ENCODE measurements around the gene IL36A.

IL36A gene

GRCh38 chr2:113000436-113000835 is 4.8 kb upstream of the IL36A start:
- Histone ChIP-seq H3K27ac (no peak overlapping the region), H3K4me3 (no peak overlapping the region)

GRCh38 chr2:113002677-113003076 is 2.6 kb upstream of the IL36A start:
- no peak overlapping the region for H3K27ac ChIP-seq
- no peak overlapping the region for H3K4me3 ChIP-seq

- no peak overlapping the region for H3K27ac ChIP-seq
Measured at GRCh38 chr2:113007250-113007649, 2.0 kb downstream of the IL36A start.

DNA sequence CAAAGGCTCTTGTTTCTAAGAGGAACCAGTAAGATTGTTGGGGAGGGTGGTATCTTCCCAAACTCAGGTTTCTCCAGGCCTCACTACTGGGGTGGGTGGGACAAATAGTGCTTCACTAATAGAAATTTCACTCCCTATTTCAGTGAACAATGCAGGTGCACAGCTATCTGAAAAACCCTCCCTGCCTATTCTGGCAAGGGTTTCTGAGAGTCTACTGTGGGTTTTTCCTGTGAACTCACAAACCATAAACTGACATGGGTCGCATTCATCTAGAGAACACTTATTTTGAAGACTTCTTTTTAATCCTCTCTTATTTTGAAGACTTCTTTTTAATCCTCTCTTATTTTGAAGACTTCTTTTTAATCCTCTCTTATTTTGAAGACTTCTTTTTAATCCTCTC is 4.4 kb downstream of the IL36A start:
- H3K4me3 ChIP-seq = no peak overlapping the region
- H3K27ac ChIP-seq = no peak overlapping the region

More at GRCh38 chr2:113007250-113007649, 2.0 kb downstream of the IL36A start:
- no peak overlapping the region for H3K4me3 ChIP-seq

- Histone ChIP-seq H3K4me3 (no peak overlapping the region), H3K27ac (no peak overlapping the region)
Measured at GRCh38 chr2:113010088-113010487, 4.8 kb downstream of the IL36A start.

DNA sequence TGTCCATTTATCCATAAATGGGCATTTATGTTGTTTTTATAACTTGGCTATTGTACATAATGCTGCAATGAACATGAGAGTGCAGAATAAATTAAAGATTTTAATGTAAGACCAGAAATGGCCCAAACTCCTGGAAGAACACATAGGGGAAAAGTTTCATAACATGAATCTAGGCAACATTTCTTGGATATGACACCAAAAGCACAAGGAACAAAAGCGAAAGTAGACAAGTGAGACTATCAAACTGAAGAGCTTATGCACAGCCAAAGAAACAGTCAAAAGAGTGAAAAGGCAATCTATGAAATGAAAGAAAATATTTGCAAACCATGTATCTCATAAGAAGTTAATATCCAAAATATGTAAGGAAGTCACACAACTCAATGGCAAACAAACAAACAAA is 5.8 kb downstream of the IL36A start:
- Histone ChIP-seq H3K4me3 (no peak overlapping the region), H3K27ac (no peak overlapping the region)

DNA sequence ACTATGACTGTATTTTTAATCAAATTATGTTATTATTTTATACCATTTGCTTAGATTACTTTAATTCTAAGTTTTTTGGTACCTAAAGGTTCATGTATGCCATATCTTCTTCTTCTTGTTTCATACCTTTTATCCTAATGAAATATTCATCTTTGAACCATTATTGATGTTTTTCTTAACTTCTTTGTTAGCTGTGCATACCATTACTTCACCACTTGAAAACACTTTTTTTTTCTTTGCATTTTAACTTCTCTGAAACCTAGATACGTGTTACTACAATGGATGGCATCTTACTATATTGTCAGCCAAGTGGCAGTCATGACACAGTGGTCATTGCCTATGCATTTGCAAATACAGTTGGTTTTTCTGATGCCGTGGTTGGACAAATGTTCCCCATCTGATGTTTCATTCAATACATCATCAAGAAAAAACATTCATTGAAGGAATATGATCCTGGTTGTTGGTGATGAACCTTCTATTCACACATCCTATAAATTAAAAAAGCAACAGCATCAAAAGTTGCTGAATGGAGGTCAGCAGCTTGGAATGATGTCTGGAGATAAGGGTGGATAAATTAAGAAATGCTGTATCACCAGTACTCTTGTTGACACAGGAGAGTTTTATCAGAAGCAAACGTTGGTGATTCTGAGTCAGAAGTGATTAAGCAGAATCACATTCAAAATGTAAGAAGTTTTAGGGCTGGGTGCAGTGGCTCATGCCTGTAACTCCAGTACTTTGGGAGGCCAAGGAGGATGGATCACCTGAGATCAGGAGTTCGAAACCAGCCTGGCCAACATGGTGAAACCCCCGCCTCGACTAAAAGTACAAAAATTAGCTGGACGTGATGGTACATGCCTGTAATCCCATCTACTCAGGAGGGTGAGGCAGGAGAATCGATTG is 7.4 kb downstream of the IL36A start:
- H3K4me3 ChIP-seq = no peak overlapping the region
- no peak overlapping the region for H3K27ac ChIP-seq

GRCh38 chr2:113013336-113013661 is 8.0 kb downstream of the IL36A start:
- no peak overlapping the region for H3K27ac ChIP-seq
- no peak overlapping the region for H3K4me3 ChIP-seq

- Histone ChIP-seq H3K27ac (no peak overlapping the region), H3K4me3 (no peak overlapping the region)
Measured at GRCh38 chr2:113014067-113014466, 8.8 kb downstream of the IL36A start.

- Histone ChIP-seq H3K4me3 (no peak overlapping the region), H3K27ac (no peak overlapping the region)
Measured at GRCh38 chr2:113015042-113015441, 9.8 kb downstream of the IL36A start.

DNA sequence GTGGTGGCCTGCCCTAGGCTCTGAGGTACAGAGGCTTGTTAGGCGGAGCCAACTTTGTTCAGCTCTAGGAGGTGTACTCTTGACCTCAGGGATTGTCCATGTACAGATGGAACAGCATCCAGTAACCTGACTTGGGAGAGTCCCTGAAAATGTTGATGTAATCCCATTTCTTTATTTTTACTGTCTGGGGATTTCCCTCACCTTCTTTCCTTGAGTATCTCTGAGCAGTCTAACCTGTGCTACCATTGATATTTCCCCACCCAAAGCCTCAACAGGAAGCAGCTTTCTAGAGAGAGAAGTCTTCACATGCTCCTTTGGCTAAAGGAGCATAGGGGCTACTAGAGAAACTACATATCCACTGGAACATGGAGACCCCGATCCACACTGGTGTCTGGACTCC is 10.4 kb downstream of the IL36A start:
- H3K4me3 ChIP-seq = no peak overlapping the region
- no peak overlapping the region for H3K27ac ChIP-seq

DNA sequence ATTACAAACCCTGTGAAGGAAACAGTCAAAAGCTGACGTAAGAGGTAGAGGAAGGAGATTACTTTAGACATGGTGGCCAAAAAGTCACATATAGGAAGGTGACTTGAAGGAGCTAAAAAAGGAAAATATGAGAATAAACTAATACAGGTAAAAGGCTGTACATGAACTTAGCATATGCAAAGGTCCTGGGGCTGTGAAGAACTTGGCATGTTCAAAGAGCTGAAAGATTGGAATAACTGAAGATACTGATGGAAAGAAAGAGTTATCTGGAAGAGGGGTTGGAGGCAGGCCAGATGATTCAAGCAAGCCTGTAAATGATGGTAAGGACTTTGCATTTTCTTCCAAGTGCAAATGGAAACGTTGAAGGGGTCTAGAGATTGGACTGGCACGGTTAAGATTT is 13.2 kb downstream of the IL36A start:
- Histone ChIP-seq H3K4me3 (no peak overlapping the region), H3K27ac (no peak overlapping the region)

- Histone ChIP-seq H3K27ac (no peak overlapping the region), H3K4me3 (no peak overlapping the region)
Measured at GRCh38 chr2:113021312-113021711, 16.1 kb downstream of the IL36A start.

DNA sequence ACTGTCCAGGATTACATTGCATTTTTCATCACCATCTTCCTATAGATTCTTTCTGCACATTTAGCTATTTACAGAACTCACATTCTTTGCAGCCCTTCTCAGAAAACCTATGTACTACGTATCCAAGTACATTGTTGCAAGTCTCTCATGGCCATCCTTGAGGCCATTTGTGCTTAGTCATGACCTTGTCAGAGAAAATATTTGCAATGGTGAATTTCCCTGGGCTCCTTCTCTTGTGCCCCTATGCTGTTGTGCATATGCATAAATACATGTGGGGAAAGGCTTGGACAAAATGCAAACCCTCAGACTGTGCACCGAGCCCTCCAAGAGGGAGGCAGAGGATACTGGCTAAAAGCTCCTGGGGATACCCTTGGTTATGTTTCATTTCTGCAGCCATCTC is 19.5 kb downstream of the IL36A start:
- no peak overlapping the region for H3K4me3 ChIP-seq
- H3K27ac ChIP-seq = no peak overlapping the region

DNA sequence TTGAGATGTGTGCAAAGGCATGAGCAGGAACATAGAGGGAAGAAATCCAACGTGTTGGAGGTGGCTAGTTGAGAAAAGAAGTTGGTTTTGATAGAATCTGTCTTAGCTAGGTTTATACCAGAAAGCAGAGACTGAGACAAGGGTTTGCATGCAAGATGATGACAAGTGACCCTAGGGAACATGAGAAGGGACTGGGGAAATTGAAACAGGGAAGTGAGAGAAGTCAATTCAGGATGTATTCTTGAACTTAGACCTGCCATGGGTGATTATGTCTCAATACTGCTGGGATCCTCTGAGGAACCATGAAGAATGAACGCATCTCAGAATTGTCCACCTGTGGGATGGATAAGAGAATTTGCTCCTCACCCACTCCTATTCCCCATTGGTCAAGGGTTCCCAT is 20.5 kb downstream of the IL36A start:
- Histone ChIP-seq H3K27ac (no peak overlapping the region), H3K4me3 (no peak overlapping the region)

GRCh38 chr2:113027691-113028090 is 22.4 kb downstream of the IL36A start:
- Histone ChIP-seq H3K27ac (no peak overlapping the region), H3K4me3 (no peak overlapping the region)

DNA sequence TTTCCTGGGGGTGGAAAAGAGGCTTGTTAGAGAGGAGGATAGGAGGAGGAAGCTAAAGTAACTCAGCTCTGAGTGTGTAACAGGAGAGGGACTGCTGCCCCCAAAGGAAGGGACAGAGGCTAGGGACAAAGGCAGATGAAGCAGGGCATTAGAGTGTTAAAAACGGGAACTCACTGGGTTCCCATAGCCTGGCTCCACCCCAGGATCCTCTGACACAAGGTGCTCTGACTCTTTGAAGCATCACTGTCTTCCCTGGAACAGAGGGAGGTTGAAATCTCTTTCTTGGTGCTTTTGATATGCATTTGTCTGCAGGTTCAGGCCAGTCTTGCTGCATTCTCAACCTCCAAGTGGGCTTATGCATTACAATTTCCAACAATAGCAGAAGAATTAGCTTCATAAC is 22.9 kb downstream of the IL36A start:
- no peak overlapping the region for H3K27ac ChIP-seq
- no peak overlapping the region for H3K4me3 ChIP-seq

- H3K4me3 ChIP-seq = no peak overlapping the region
- peak overlapping the region in 3 of 21 experiments; percentile 30 to 47 (median 33) for H3K27ac ChIP-seq
Measured at GRCh38 chr2:113032737-113033136, 27.5 kb downstream of the IL36A start.

GRCh38 chr2:113034016-113034415 is 28.8 kb downstream of the IL36A start:
- Histone ChIP-seq H3K4me3 (no peak overlapping the region), H3K27ac (peak overlapping the region in 1 of 21 experiments; percentile 11)

GRCh38 chr2:113036763-113037162 is 31.5 kb downstream of the IL36A start:
- Histone ChIP-seq H3K4me3 (no peak overlapping the region), H3K27ac (peak overlapping the region in 1 of 21 experiments; percentile 55)

DNA sequence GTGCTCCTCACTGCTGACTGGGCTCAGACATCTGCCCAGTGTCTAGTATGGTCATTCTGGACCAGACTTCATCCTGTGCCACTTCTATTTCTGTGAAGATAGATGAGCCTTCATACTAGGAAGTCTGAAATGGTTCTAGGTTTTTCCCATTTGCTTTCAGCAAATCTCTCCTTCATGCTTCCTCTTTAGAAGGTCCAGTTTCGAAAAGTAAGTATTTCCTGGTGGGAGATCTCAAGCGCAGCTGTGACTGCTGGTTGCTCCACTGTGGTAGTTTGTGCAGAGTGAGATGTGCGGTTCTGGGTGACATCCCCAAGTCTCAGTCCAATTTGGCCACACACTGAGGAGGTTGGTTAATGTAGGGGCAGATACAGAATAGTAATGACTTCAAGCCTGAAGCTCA is 33.0 kb downstream of the IL36A start:
- Histone ChIP-seq H3K27ac (no peak overlapping the region), H3K4me3 (no peak overlapping the region)

GRCh38 chr2:113039158-113039557 is 33.9 kb downstream of the IL36A start:
- no peak overlapping the region for H3K27ac ChIP-seq
- H3K4me3 ChIP-seq = no peak overlapping the region
